Measurements from ENCODE around the gene APRT.

Gene APRT

GRCh38 chr16:88840600-88841215 is 29.0 kb upstream of the APRT start:
- H3K27ac ChIP-seq: no peak overlapping the region
- no peak overlapping the region for H3K4me3 ChIP-seq (ENCODE audit: low read depth, low read length)
- TF ChIP-seq, protein P1, sequence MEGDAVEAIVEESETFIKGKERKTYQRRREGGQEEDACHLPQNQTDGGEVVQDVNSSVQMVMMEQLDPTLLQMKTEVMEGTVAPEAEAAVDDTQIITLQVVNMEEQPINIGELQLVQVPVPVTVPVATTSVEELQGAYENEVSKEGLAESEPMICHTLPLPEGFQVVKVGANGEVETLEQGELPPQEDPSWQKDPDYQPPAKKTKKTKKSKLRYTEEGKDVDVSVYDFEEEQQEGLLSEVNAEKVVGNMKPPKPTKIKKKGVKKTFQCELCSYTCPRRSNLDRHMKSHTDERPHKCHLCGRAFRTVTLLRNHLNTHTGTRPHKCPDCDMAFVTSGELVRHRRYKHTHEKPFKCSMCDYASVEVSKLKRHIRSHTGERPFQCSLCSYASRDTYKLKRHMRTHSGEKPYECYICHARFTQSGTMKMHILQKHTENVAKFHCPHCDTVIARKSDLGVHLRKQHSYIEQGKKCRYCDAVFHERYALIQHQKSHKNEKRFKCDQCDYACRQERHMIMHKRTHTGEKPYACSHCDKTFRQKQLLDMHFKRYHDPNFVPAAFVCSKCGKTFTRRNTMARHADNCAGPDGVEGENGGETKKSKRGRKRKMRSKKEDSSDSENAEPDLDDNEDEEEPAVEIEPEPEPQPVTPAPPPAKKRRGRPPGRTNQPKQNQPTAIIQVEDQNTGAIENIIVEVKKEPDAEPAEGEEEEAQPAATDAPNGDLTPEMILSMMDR (IDR thresholded peaks at IDR 0.05; ENCODE audit: low read depth, low read length): no peak

DNA sequence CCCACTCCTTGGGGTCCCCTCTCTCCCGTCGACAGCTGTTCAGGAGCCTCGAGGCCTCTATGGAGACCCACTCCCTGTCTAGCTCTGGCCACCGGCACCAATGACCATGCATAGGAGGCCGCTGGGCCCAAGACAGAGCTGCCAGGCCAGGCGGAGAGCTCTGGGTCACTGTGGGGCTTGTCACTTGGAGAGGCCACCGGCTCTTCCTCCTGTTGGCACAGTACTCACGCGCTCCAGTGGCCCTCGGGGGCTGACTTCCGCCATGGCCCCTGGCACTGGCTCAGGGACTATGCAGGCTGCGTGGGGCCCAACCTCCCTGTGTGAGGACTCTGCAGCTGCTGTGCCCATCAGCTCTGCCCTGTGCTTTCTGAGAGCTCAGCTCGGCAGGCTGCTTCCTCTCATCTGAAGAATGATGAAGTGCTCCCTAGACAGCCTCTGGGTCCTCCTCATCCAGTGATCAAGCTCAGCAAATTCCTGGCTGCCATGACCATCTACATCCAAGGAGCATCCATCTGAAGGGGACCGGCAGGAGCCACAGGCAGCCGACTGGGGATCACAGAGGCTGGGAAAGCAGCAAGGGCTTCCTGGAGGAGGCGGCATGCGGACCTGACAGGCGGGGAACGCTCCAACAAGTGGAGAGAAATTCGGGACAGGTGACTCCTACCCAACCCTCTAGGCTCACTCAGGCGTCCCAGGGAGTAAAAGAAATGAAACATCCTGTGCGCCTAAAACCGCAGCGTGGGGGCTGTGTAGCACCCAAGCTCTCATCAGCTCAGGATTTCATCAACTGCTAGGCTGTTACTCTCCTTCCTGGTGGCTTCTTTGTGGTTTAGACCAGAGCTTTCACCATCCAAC is 28.2 kb upstream of the APRT start:
- Histone ChIP-seq H3K27ac (no peak overlapping the region), H3K4me3 (ENCODE audit: low read depth, low read length) (no peak overlapping the region), H3K9me3 (ENCODE audit: severe bottlenecking) (no peaks in the 10 kb centered on the region), H3K36me3 (no peaks in the 10 kb centered on the region), H3K27me3 (ENCODE audit: insufficient read depth, low read depth, severe bottlenecking) (no peaks in the 10 kb centered on the region)
- no peak for DNase-seq
- TF ChIP-seq, protein P1 (IDR thresholded peaks at IDR 0.05; ENCODE audit: low read depth, low read length): no peak

More at GRCh38 chr16:88840600-88841215, 29.0 kb upstream of the APRT start:
- no peaks in the 10 kb centered on the region for H3K9me3 ChIP-seq (ENCODE audit: severe bottlenecking)
- no peaks in the 10 kb centered on the region for H3K36me3 ChIP-seq
- no peaks in the 10 kb centered on the region for H3K27me3 ChIP-seq (ENCODE audit: insufficient read depth, low read depth, severe bottlenecking)
- no peak for DNase-seq

GRCh38 chr16:88839026-88839529 is 27.4 kb upstream of the APRT start:
- Histone ChIP-seq H3K27ac (no peak overlapping the region), H3K9me3 (ENCODE audit: severe bottlenecking) (no peaks in the 10 kb centered on the region), H3K4me3 (ENCODE audit: low read depth, low read length) (no peak overlapping the region), H3K36me3 (no peaks in the 10 kb centered on the region), H3K27me3 (ENCODE audit: insufficient read depth, low read depth, severe bottlenecking) (no peaks in the 10 kb centered on the region)
- TF ChIP-seq, protein P1 (IDR thresholded peaks at IDR 0.05; ENCODE audit: low read depth, low read length): peak; percentile 56
- peak; percentile 45 for DNase-seq

GRCh38 chr16:88838566-88838965 is 26.8 kb upstream of the APRT start:
- H3K36me3 ChIP-seq: no peaks in the 10 kb centered on the region
- no peak overlapping the region for H3K4me3 ChIP-seq (ENCODE audit: low read depth, low read length)
- H3K27me3 ChIP-seq (ENCODE audit: insufficient read depth, low read depth, severe bottlenecking): no peaks in the 10 kb centered on the region
- H3K9me3 ChIP-seq (ENCODE audit: severe bottlenecking): no peaks in the 10 kb centered on the region
- no peak overlapping the region for H3K27ac ChIP-seq
- TF ChIP-seq, protein P1 (IDR thresholded peaks at IDR 0.05; ENCODE audit: low read depth, low read length): no peak
- DNase-seq: no peak

GRCh38 chr16:88837806-88838205 is 26.1 kb upstream of the APRT start:
- no peaks in the 10 kb centered on the region for H3K36me3 ChIP-seq

More at GRCh38 chr16:88837806-88838205, 26.1 kb upstream of the APRT start:
- H3K27me3 ChIP-seq (ENCODE audit: insufficient read depth, low read depth, severe bottlenecking): no peaks in the 10 kb centered on the region
- no peaks in the 10 kb centered on the region for H3K9me3 ChIP-seq (ENCODE audit: severe bottlenecking)
- TF ChIP-seq, protein P1 (IDR thresholded peaks at IDR 0.05; ENCODE audit: low read depth, low read length): no peak
- H3K4me3 ChIP-seq (ENCODE audit: low read depth, low read length): no peak overlapping the region
- DNase-seq: no peak
- no peak overlapping the region for H3K27ac ChIP-seq
